Measurements from ENCODE around the gene BTBD18.

BTBD18 gene

GRCh38 chr11:57776031-57776521 lies 24.5 kb upstream of the BTBD18 start:
- Histone ChIP-seq H3K9me2 (replicated peaks; ENCODE audit: insufficient read depth, low read length) (no peaks in the 10 kb centered on the region), H3K27ac (ENCODE audit: low read depth, low read length) (no peak overlapping the region), H3K27me3 (ENCODE audit: low read length) (no peaks in the 10 kb centered on the region), H3K36me3 (ENCODE audit: low read length) (no peaks in the 10 kb centered on the region), H2AFZ (ENCODE audit: low read depth, low read length, severe bottlenecking) (no peak overlapping the region), H3K9ac (ENCODE audit: low read length) (no peak overlapping the region), H3F3A (ENCODE audit: insufficient read depth) (no peaks in the 10 kb centered on the region), H4K20me1 (ENCODE audit: low read depth, low read length) (no peaks in the 10 kb centered on the region), H3K79me2 (ENCODE audit: insufficient read depth, low read length) (no peaks in the 10 kb centered on the region), H3K9me3 (ENCODE audit: insufficient read depth, low read length) (no peaks in the 10 kb centered on the region), H3K4me2 (ENCODE audit: low read depth, low read length, poor library complexity, severe bottlenecking) (no peak overlapping the region), H3K4me3 (ENCODE audit: insufficient read depth, low read length, poor library complexity, severe bottlenecking) (no peak overlapping the region)
- TF ChIP-seq, protein P1, sequence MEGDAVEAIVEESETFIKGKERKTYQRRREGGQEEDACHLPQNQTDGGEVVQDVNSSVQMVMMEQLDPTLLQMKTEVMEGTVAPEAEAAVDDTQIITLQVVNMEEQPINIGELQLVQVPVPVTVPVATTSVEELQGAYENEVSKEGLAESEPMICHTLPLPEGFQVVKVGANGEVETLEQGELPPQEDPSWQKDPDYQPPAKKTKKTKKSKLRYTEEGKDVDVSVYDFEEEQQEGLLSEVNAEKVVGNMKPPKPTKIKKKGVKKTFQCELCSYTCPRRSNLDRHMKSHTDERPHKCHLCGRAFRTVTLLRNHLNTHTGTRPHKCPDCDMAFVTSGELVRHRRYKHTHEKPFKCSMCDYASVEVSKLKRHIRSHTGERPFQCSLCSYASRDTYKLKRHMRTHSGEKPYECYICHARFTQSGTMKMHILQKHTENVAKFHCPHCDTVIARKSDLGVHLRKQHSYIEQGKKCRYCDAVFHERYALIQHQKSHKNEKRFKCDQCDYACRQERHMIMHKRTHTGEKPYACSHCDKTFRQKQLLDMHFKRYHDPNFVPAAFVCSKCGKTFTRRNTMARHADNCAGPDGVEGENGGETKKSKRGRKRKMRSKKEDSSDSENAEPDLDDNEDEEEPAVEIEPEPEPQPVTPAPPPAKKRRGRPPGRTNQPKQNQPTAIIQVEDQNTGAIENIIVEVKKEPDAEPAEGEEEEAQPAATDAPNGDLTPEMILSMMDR (IDR thresholded peaks at IDR 0.05; ENCODE audit: insufficient read depth, low read length, poor library complexity, severe bottlenecking), result no peak

DNA sequence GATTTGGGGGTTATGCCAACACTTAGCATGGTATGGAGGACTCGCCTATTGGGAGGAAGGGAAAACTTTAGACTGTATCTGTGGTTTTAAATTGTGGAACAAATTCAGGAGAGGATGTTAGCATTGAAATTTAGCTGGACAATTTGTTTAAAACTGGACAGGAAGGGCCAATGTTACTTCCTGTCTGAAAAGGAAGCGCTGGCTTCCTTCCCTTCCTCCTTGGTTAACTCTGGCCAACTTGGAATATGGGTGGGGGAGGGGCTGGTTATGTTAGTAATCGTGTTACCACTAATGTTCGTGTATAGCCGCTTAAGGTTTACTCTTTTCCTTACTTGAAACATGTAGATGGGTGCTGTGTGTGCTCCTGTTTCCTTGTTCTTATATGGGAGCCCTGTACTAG lies 23.9 kb upstream of the BTBD18 start:
- Histone ChIP-seq H3K4me2 (ENCODE audit: low read depth, low read length, poor library complexity, severe bottlenecking) (no peak overlapping the region), H4K20me1 (ENCODE audit: low read depth, low read length) (no peaks in the 10 kb centered on the region), H3K9me3 (ENCODE audit: insufficient read depth, low read length) (no peaks in the 10 kb centered on the region), H3K9ac (ENCODE audit: low read length) (no peak overlapping the region), H3K27me3 (ENCODE audit: low read length) (no peaks in the 10 kb centered on the region), H3F3A (ENCODE audit: insufficient read depth) (no peaks in the 10 kb centered on the region), H3K79me2 (ENCODE audit: insufficient read depth, low read length) (no peaks in the 10 kb centered on the region), H2AFZ (ENCODE audit: low read depth, low read length, severe bottlenecking) (no peak overlapping the region), H3K4me3 (ENCODE audit: insufficient read depth, low read length, poor library complexity, severe bottlenecking) (no peak overlapping the region), H3K9me2 (replicated peaks; ENCODE audit: insufficient read depth, low read length) (no peaks in the 10 kb centered on the region), H3K36me3 (ENCODE audit: low read length) (no peaks in the 10 kb centered on the region), H3K27ac (ENCODE audit: low read depth, low read length) (no peak overlapping the region)
- no peak for TF ChIP-seq EZH2phosphoT487 (conservative IDR thresholded peaks at IDR 0.05; ENCODE audit: low read length)
- TF ChIP-seq, protein P1 (IDR thresholded peaks at IDR 0.05; ENCODE audit: insufficient read depth, low read length, poor library complexity, severe bottlenecking), result no peak

DNA sequence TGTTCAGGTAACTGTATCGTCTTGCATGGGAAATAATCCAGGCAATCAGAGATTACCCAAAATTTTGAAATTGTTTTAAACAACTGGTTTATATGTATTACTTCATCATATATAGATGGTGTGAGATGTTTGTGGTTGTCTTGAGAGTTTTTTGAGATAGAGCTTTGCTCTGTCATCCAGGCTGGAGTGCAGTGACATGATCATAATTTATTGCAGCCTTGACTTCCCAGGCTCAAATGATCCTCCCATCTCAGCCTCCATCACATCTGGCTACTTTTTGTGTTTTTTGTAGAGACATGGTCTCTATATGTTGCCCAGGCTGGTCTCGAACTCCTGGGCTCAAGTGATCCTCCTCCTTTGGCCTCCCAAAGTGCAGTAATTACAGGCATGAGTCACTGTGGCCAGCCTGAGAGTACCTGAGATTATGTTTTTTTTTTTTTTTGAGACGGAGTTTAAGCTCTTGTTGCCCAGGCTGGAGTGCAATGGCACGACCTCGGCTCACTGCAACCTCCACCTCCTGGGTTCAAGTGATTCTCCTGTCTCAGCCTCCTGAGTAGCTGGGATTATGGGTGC lies 21.5 kb upstream of the BTBD18 start:
- Histone ChIP-seq H3K4me3 (ENCODE audit: insufficient read depth, low read length, poor library complexity, severe bottlenecking) (no peak overlapping the region), H3K4me2 (ENCODE audit: low read depth, low read length, poor library complexity, severe bottlenecking) (no peak overlapping the region), H4K20me1 (ENCODE audit: low read depth, low read length) (no peaks in the 10 kb centered on the region), H3K27me3 (ENCODE audit: low read length) (no peaks in the 10 kb centered on the region), H2AFZ (ENCODE audit: low read depth, low read length, severe bottlenecking) (no peak overlapping the region), H3K9ac (ENCODE audit: low read length) (no peak overlapping the region), H3K27ac (ENCODE audit: low read depth, low read length) (no peak overlapping the region), H3K9me3 (ENCODE audit: insufficient read depth, low read length) (no peaks in the 10 kb centered on the region), H3K79me2 (ENCODE audit: insufficient read depth, low read length) (no peaks in the 10 kb centered on the region), H3F3A (ENCODE audit: insufficient read depth) (no peaks in the 10 kb centered on the region), H3K9me2 (replicated peaks; ENCODE audit: insufficient read depth, low read length) (no peaks in the 10 kb centered on the region), H3K36me3 (ENCODE audit: low read length) (no peaks in the 10 kb centered on the region)
- TF ChIP-seq, protein P1 (IDR thresholded peaks at IDR 0.05; ENCODE audit: insufficient read depth, low read length, poor library complexity, severe bottlenecking), result no peak
- no peak for TF ChIP-seq EZH2phosphoT487 (conservative IDR thresholded peaks at IDR 0.05; ENCODE audit: low read length)

All from SU-DHL-6 (cell line).